ENCODE measurements around the gene TSSK6. TPM values are rescaled to one million over a fixed set of nuclear protein-coding genes. Genes with fewer than 3 reads are reported as not detected.

Gene TSSK6
- total RNA-seq, 4 donors from 2014 or later: 0.75 to 3.6 (median 1.3) TPM; not detected in 1

- DNase-seq (ENCODE audit: low spot score): no peak
- ATAC-seq (ENCODE audit: low FRiP score): no peak
- no peak for TF ChIP-seq CTCF (IDR thresholded peaks at IDR 0.05)
Observed at GRCh38 chr19:19544954-19545591, 29.7 kb upstream of the TSSK6 start.

GRCh38 chr19:19544257-19544953 lies 29.1 kb upstream of the TSSK6 start:
- no peak for TF ChIP-seq CTCF (IDR thresholded peaks at IDR 0.05)
- DNase-seq (ENCODE audit: low spot score) (no peak), ATAC-seq (ENCODE audit: low FRiP score) (no peak)

GRCh38 chr19:19543640-19544039 lies 28.3 kb upstream of the TSSK6 start:
- DNase-seq (ENCODE audit: low spot score): no peak
- ATAC-seq (ENCODE audit: low FRiP score): no peak
- no peak for TF ChIP-seq CTCF (IDR thresholded peaks at IDR 0.05)

GRCh38 chr19:19543101-19543500 lies 27.8 kb upstream of the TSSK6 start:
- DNase-seq (ENCODE audit: low spot score): no peak
- ATAC-seq (ENCODE audit: low FRiP score): no peak
- no peak for TF ChIP-seq CTCF (IDR thresholded peaks at IDR 0.05)

- no peak for TF ChIP-seq CTCF (IDR thresholded peaks at IDR 0.05)
- ATAC-seq (ENCODE audit: low FRiP score): no peak
- DNase-seq (ENCODE audit: low spot score): no peak
Observed at GRCh38 chr19:19542507-19542906, 27.2 kb upstream of the TSSK6 start.

- ATAC-seq (ENCODE audit: low FRiP score) (no peak), DNase-seq (ENCODE audit: low spot score) (no peak)
- TF ChIP-seq CTCF (IDR thresholded peaks at IDR 0.05): no peak
Observed at GRCh38 chr19:19541616-19542015, 26.3 kb upstream of the TSSK6 start.

All from omental fat pad (tissue), 4 donors.